ENCODE measurements around the gene RPIA. TPM values are rescaled to one million over a fixed set of nuclear protein-coding genes. Genes with fewer than 3 reads are reported as not detected.

RPIA gene
- polyA plus RNA-seq, 3 donors, result 12.4 to 23.1 (median 17.9) TPM

DNA sequence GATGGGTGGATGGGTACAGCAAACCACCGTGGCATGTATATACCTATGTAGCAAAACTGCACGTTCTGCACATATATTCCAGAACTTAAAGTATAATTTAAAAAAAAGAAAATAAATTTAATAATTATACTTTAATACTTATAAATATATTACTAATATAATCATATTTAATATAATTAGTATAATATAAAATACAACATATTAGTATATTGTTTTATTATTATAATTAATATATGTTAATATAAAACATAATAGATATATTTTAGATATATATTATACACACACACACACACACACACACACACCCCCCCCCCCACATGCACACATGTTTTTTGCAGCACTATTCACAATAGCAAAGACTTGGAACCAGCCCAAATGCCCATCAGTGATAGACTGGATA, 29.8 kb downstream of the RPIA start:
- H3K9me3 Mint-ChIP-seq, result peaks cover 2 to 11% (median 5%) of the 10 kb centered on the region in 7 donors

DNA sequence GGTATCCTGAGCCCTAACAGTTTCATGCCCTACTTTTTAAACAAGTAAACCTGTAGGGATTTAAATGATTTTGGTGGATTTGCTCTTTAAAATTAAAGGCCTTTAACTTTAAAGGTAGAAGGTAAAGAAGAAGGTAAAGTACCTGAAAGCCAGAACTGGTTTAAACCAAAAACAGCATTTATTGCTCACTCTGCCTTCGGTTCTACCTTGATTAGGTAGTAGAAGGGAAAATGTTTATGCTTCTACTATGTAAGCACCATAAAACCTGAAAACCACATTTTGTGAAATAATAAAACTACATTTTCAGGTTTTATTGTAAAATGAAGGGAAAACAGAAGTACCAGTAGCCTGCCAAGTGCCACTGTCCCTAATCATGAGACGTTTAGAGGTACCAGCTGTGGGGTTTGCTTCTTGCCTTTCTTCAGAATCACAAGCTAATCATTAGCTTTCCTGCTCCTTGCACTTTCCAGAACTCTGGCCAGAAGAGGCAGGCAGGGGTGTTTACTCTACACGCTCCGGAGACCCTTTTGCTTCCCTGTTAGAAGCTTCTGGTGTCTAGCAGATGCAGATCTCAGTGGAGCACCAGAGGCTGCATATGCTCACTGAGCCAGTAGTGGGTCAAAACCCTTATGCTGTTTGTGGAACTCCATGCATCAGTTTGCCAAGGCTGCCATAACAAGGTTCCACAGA, 33.3 kb downstream of the RPIA start:
- intact Hi-C loops (cut with micrococcal nuclease), result no loop called here
- H3K4me3 Mint-ChIP-seq, result no peak overlapping the region

More for the DNA sequence above, 29.8 kb downstream of the RPIA start:
- Histone ChIP-seq H3K27me3 (ENCODE audit: control insufficient read depth in 2 of 2, insufficient read depth in 2 of 2, low read length in 2 of 2) (no peaks in the 10 kb centered on the region), H3K36me3 (replicated peaks in 1 of 2; ENCODE audit: control insufficient read depth in 1 of 2, insufficient read depth in 2 of 2, low read length in 2 of 2) (no peaks in the 10 kb centered on the region), H3K9me3 (replicated peaks in 1 of 2; ENCODE audit: control insufficient read depth in 1 of 2, insufficient read depth in 1 of 2, low read length in 2 of 2) (peaks cover 0 to 5% of the 10 kb centered on the region in 2 donors), H3K4me2 (replicated peaks; ENCODE audit: extremely low read depth, low read length, poor library complexity, severe bottlenecking) (no peak overlapping the region), H3K9ac (ENCODE audit: insufficient read depth, low read length, poor library complexity, severe bottlenecking) (no peak overlapping the region), H2AFZ (ENCODE audit: insufficient read depth, low read depth, low read length, poor library complexity, severe bottlenecking) (no peak overlapping the region), H3K27ac (ENCODE audit: low read depth in 1 of 2, low read length in 2 of 2) (no peak overlapping the region), H3K79me2 (ENCODE audit: insufficient read depth, low read length) (no peaks in the 10 kb centered on the region), H3K4me3 (replicated peaks in 1 of 3; ENCODE audit: low read depth in 2 of 3, low read length in 3 of 3) (no peak overlapping the region), H3K4me1 (ENCODE audit: control insufficient read depth in 1 of 2, insufficient read depth in 2 of 2, low read length in 2 of 2) (no peaks in the 10 kb centered on the region), H4K20me1 (ENCODE audit: insufficient read depth, low read length) (peaks cover 5% of the 10 kb centered on the region)
- H3K4me3 Mint-ChIP-seq, result no peak overlapping the region
- no CpG with 5 or more reads among the region's 2 CpGs for WGBS (ENCODE audit: insufficient coverage)
- TF ChIP-seq, protein P1, sequence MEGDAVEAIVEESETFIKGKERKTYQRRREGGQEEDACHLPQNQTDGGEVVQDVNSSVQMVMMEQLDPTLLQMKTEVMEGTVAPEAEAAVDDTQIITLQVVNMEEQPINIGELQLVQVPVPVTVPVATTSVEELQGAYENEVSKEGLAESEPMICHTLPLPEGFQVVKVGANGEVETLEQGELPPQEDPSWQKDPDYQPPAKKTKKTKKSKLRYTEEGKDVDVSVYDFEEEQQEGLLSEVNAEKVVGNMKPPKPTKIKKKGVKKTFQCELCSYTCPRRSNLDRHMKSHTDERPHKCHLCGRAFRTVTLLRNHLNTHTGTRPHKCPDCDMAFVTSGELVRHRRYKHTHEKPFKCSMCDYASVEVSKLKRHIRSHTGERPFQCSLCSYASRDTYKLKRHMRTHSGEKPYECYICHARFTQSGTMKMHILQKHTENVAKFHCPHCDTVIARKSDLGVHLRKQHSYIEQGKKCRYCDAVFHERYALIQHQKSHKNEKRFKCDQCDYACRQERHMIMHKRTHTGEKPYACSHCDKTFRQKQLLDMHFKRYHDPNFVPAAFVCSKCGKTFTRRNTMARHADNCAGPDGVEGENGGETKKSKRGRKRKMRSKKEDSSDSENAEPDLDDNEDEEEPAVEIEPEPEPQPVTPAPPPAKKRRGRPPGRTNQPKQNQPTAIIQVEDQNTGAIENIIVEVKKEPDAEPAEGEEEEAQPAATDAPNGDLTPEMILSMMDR (IDR thresholded peaks at IDR 0.05), result no peak
- H3K27ac Mint-ChIP-seq, result no peak overlapping the region
- no peak for DNase-seq
- H3K36me3 Mint-ChIP-seq, result peaks cover 11 to 16% of the 10 kb centered on the region in 2 donors
- no peaks in the 10 kb centered on the region for H3K27me3 Mint-ChIP-seq (ENCODE audit: low read depth in 3 of 3)
- no peaks in the 10 kb centered on the region for H3K4me1 Mint-ChIP-seq
- intact Hi-C loops (cut with micrococcal nuclease), result no loop called here

More for the DNA sequence above, 33.3 kb downstream of the RPIA start:
- Mint-ChIP-seq H3K4me1 (peaks cover 10% of the 10 kb centered on the region), H3K27ac (no peak overlapping the region), H3K27me3 (ENCODE audit: low read depth in 3 of 3) (peaks cover 0 to 4% (median 0%) of the 10 kb centered on the region in 3 donors), H3K9me3 (peaks cover 0 to 3% (median 0%) of the 10 kb centered on the region in 7 donors), H3K36me3 (peaks cover 8 to 11% of the 10 kb centered on the region in 2 donors)
- Histone ChIP-seq H2AFZ (ENCODE audit: insufficient read depth, low read depth, low read length, poor library complexity, severe bottlenecking) (no peak overlapping the region), H3K79me2 (ENCODE audit: insufficient read depth, low read length) (no peaks in the 10 kb centered on the region), H3K27ac (ENCODE audit: low read depth in 1 of 2, low read length in 2 of 2) (no peak overlapping the region), H3K36me3 (replicated peaks in 1 of 2; ENCODE audit: control insufficient read depth in 1 of 2, insufficient read depth in 2 of 2, low read length in 2 of 2) (no peaks in the 10 kb centered on the region), H4K20me1 (ENCODE audit: insufficient read depth, low read length) (peaks cover 5% of the 10 kb centered on the region), H3K27me3 (ENCODE audit: control insufficient read depth in 2 of 2, insufficient read depth in 2 of 2, low read length in 2 of 2) (no peaks in the 10 kb centered on the region), H3K4me2 (replicated peaks; ENCODE audit: extremely low read depth, low read length, poor library complexity, severe bottlenecking) (no peak overlapping the region), H3K4me3 (replicated peaks in 1 of 3; ENCODE audit: low read depth in 2 of 3, low read length in 3 of 3) (no peak overlapping the region), H3K4me1 (ENCODE audit: control insufficient read depth in 1 of 2, insufficient read depth in 2 of 2, low read length in 2 of 2) (peaks cover 3 to 6% of the 10 kb centered on the region in 2 donors), H3K9ac (ENCODE audit: insufficient read depth, low read length, poor library complexity, severe bottlenecking) (no peak overlapping the region), H3K9me3 (replicated peaks in 1 of 2; ENCODE audit: control insufficient read depth in 1 of 2, insufficient read depth in 1 of 2, low read length in 2 of 2) (no peaks in the 10 kb centered on the region)
- 95% methylated on average over 3 of the region's 4 CpGs for WGBS (ENCODE audit: insufficient coverage)
- no peak for DNase-seq
- TF ChIP-seq, protein P1 (IDR thresholded peaks at IDR 0.05), result no peak
